Gastroesophageal sphincter (tissue), 3 donors: ENCODE results near the gene RBBP6.

Experiments
- CTCF ChIP-seq, 4 experiments: fragments of 200-600 bp in 2 of 4; fragments of 450-650 bp in 2 of 4; sonication (generic) in 1 of 4; IDR thresholded peaks; one replicate each; pipeline ENCODE4 v1.5.1; 2017 to 2019; ENCODE audit warnings: antibody characterized with exemption in 4 of 4, mild to moderate bottlenecking in 2 of 4, moderate library complexity in 2 of 4
- EP300 ChIP-seq: sonication (generic); formaldehyde crosslinking; IDR thresholded peaks from one replicate; pipeline ENCODE4 v1.6.1; 2017; ENCODE audit warnings: antibody characterized with exemption, mild to moderate bottlenecking
- POLR2A ChIP-seq, 2 donors: fragments of 450-650 bp; IDR thresholded peaks; one replicate each; pipeline ENCODE4 v1.6.1; 2017; ENCODE audit warnings: antibody characterized with exemption in 2 of 2, mild to moderate bottlenecking in 2 of 2, moderate library complexity in 1 of 2
- POLR2AphosphoS5 ChIP-seq: sonication (generic); formaldehyde crosslinking; IDR thresholded peaks from one replicate; pipeline ENCODE4 v1.6.1; 2017; ENCODE audit warnings: antibody characterized with exemption

GRCh38 chr16:24541233-24541933, 2.0 kb downstream of the RBBP6 start:
- TF ChIP-seq CTCF (IDR thresholded peaks at IDR 0.05), result no peak
- no peak for TF ChIP-seq POLR2A (IDR thresholded peaks at IDR 0.05)
- no peak for TF ChIP-seq EP300
- no peak for TF ChIP-seq POLR2AphosphoS5
